GM18505 (cell line): ENCODE data around the gene SLC5A1.
"Not testable (repeated sequence)": the region's sequence is repeated elsewhere in the genome, so short reads cannot be mapped to it uniquely, and the experiment has no call there.

ENCODE experiments used
- ATAC-seq: cut with Tn5 transposase; IDR thresholded peaks from one replicate; pipeline ENCODE4 v1.9.1; 2021; ENCODE audit not compliant: unreplicated experiment
- POLR2A ChIP-seq: IDR thresholded peaks from 4 replicates; pipeline ENCODE4 v1.6.1; 2011; ENCODE audit warnings: borderline replicate concordance; ENCODE audit not compliant: insufficient read depth, insufficient read length; ENCODE audit errors: extremely low read depth

Gene SLC5A1

GRCh38 chr22:32142600-32142999 is 99.5 kb downstream of the SLC5A1 start:
- no peak for ATAC-seq
- no peak for TF ChIP-seq POLR2A

- no peak for ATAC-seq
- no peak for TF ChIP-seq POLR2A
These were observed 101.6 kb downstream of the SLC5A1 start for GRCh38 chr22:32144496-32145274.

GRCh38 chr22:32147128-32147527 is 104.1 kb downstream of the SLC5A1 start:
- ATAC-seq: not testable (repeated sequence)

- ATAC-seq: not testable (repeated sequence)
These were observed 105.3 kb downstream of the SLC5A1 start for GRCh38 chr22:32148372-32148771.

GRCh38 chr22:32150647-32151046 is 107.6 kb downstream of the SLC5A1 start:
- ATAC-seq: not testable (repeated sequence)

- not testable (repeated sequence) for ATAC-seq
These were observed 108.6 kb downstream of the SLC5A1 start for GRCh38 chr22:32151641-32152040.

GRCh38 chr22:32154727-32155126 is 111.7 kb downstream of the SLC5A1 start:
- not testable (repeated sequence) for ATAC-seq

GRCh38 chr22:32157632-32158031 is 114.6 kb downstream of the SLC5A1 start:
- not testable (repeated sequence) for ATAC-seq

GRCh38 chr22:32158712-32159533 is 115.9 kb downstream of the SLC5A1 start, which contains the start of gene C22orf42:
TSS of gene C22orf42 (minus strand) at chr22:32159303. CDS start at chr22:32159215, 88 bp downstream.
- ATAC-seq: no peak
- no peak for TF ChIP-seq POLR2A

GRCh38 chr22:32160411-32160810 is 117.3 kb downstream of the SLC5A1 start:
- not testable (repeated sequence) for ATAC-seq
